Heart right ventricle (tissue), 16 donors: Measurements from ENCODE around the gene EIF4G1. TPM values are rescaled to one million over a fixed set of nuclear protein-coding genes. Genes with fewer than 3 reads are reported as not detected.

Source experiments
- ATAC-seq, 8 donors: fragments of 200-7000 bp; cut with Tn5 transposase; one replicate each; pipeline ENCODE4 v1.9.1; 2020; ENCODE audit warnings: mild to moderate bottlenecking in 8 of 8, moderate library complexity in 8 of 8, moderate number of reproducible peaks in 1 of 8
- DNase-seq, 2 donors: peaks; one replicate each; pipeline ENCODE4 v3.0.0-alpha.2; 2020
- H3K27ac ChIP-seq, 10 donors: fragments of 200-600 bp; sonication (generic) in 2 of 10; one replicate each; pipeline versions ENCODE4 v1.5.0 to v1.8.0; 2020 to 2022; ENCODE audit warnings: mild to moderate bottlenecking in 3 of 10
- H3K27me3 ChIP-seq, 7 donors: fragments of 200-600 bp; one replicate each; pipeline ENCODE4 v1.8.0; 2021 to 2022; ENCODE audit warnings: mild to moderate bottlenecking in 2 of 7
- H3K36me3 ChIP-seq, 9 donors: fragments of 200-600 bp; sonication (generic) in 1 of 9; one replicate each; pipeline versions ENCODE4 v1.5.0 to v1.8.0; 2020 to 2022; ENCODE audit warnings: mild to moderate bottlenecking in 2 of 9
- H3K4me1 ChIP-seq, 9 donors: fragments of 200-600 bp; sonication (generic) in 1 of 9; one replicate each; pipeline versions ENCODE4 v1.5.0 to v1.8.0; 2020 to 2022; ENCODE audit warnings: mild to moderate bottlenecking in 4 of 9
- H3K4me3 ChIP-seq, 10 donors: fragments of 200-600 bp; sonication (generic) in 2 of 10; one replicate each; pipeline versions ENCODE4 v1.5.0 to v1.8.0; 2020 to 2022; ENCODE audit warnings: mild to moderate bottlenecking in 7 of 10, moderate library complexity in 2 of 10
- H3K9me3 ChIP-seq, 11 donors: fragments of 200-600 bp in 10 of 11; sonication (generic) in 2 of 11; one replicate each; pipeline versions ENCODE4 v1.5.0 to v1.8.0; 2013 to 2022; ENCODE audit warnings: mild to moderate bottlenecking in 2 of 11, control low read depth in 1 of 11, moderate library complexity in 1 of 11
- WGBS, 2 donors: extraction: QIAGEN DNeasy Blood & Tissue Kit; methylation state at CpG; one replicate each; pipeline ENCODE4 v1.1.7; 2013; ENCODE audit warnings: inconsistent platforms in 1 of 2; 5-methylcytosine and 5-hydroxymethylcytosine counted together
- intact Hi-C, 10 donors: fragments of 100-400 bp; cut with DNase I; formaldehyde crosslinking; loops; one replicate each; pipeline versions ENCODE4 v1.11.1 to v1.14.2; 2022
- polyA plus RNA-seq, 2 donors: library from polyadenylated mRNA; stranded (reverse); fragments of 200-250 nt; gene quantifications; one replicate each; pipeline ENCODE4 v1.2.3, GENCODE V29; 2013
- total RNA-seq, 10 donors: library from RNA; stranded (reverse); fragmentation: NEBNext Ultra II Directional in 3 of 10; extraction: Animal tissue kit (Norgen Biotek cat#: 25700) in 3 of 10; gene quantifications; one replicate each; pipeline versions ENCODE4 v1.2.1 to v1.2.4, GENCODE V29; 2021 to 2023
- TF ChIP-seq, protein P1 (sequence below), 9 donors: fragments of 200-600 bp; sonication (generic) in 2 of 9; IDR thresholded peaks; one replicate each; pipeline versions ENCODE4 v1.5.0 to v1.8.0; 2021 to 2022; ENCODE audit warnings: antibody characterized with exemption in 9 of 9, mild to moderate bottlenecking in 5 of 9, moderate library complexity in 1 of 9
- donor health status: Arrhythmogenic right ventricular cardiomyopathy.
- donor health status: ischemic (EF 13 %, LVEDD 7.1; RV severe dilation, severe dysfunction).
- donor health status: healthy with polysubstance abuse.
- donor health status: DM: no; HTN: yes; CAD: no.
- donor health status: DM: no; HTN: no; CAD: no.
- donor health status: ischemic (EF 25% LVEDD 6.9; RV normal size, moderate dysfunction).
- donor health status: ischemic (EF 25% LVEDD 5.7; RV mildly dilated, moderate dysfunction).
- donor health status: healthy.
- donor health status: DM: yes; HTN: yes; CAD: no.
- donor health status: Ischemic cardiomyopathy.
- donor health status: ischemic (EF 35%, LVEDD 5.7; RV mildly dilated, moderate dysfunction).
- donor health status: nonischemic (EF 11% LVEDD 7.7; RV severe dilation, severe dysfunction).
- donor health status: DM: yes; HTN: yes; CAD: no.
- donor health status: PGD.
- donor health status: ischemic (EF 29% LVEDD 5.4; RV normal size, mild dysfunction).
- donor health status: nonischemic (EF 23%, LVEDD 6.1; RV moderate dilation, normal function).

EIF4G1 gene
- total and polyA plus RNA-seq, 12 donors = 142 to 316 (median 209) TPM

DNA sequence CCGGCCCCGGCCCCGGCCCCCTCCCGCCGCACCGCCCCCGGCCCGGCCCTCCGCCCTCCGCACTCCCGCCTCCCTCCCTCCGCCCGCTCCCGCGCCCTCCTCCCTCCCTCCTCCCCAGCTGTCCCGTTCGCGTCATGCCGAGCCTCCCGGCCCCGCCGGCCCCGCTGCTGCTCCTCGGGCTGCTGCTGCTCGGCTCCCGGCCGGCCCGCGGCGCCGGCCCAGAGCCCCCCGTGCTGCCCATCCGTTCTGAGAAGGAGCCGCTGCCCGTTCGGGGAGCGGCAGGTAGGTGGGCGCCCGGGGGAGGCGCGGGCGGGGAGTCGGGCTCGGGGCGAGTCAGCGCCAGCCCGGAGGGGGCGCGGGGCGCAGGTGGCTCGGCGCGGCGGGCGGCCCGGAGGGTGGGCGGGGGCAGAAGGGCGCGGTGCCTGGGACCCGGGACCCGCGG is 65.8 kb downstream of the EIF4G1 start:
- ATAC-seq = peak in 6 of 8 donors; percentile 41 to 62 (median 48)
- Histone ChIP-seq H3K27ac (peak overlapping the region in 6 of 10 donors; percentile 41 to 79 (median 68)), H3K27me3 (peaks cover 5 to 78% (median 62%) of the 10 kb centered on the region in 7 donors), H3K4me3 (peak overlapping the region; percentile 11 to 58 (median 54)), H3K9me3 (no peaks in the 10 kb centered on the region), H3K4me1 (peaks cover 7 to 40% (median 21%) of the 10 kb centered on the region in 9 donors), H3K36me3 (peaks cover 0 to 15% (median 0%) of the 10 kb centered on the region in 9 donors)
- intact Hi-C loops = loop anchor here in 1 of 10 donors (10.0 kb wide), 1 partner anchor 395 kb away; no protein-coding TSS in a partner anchor
- TF ChIP-seq, protein P1, sequence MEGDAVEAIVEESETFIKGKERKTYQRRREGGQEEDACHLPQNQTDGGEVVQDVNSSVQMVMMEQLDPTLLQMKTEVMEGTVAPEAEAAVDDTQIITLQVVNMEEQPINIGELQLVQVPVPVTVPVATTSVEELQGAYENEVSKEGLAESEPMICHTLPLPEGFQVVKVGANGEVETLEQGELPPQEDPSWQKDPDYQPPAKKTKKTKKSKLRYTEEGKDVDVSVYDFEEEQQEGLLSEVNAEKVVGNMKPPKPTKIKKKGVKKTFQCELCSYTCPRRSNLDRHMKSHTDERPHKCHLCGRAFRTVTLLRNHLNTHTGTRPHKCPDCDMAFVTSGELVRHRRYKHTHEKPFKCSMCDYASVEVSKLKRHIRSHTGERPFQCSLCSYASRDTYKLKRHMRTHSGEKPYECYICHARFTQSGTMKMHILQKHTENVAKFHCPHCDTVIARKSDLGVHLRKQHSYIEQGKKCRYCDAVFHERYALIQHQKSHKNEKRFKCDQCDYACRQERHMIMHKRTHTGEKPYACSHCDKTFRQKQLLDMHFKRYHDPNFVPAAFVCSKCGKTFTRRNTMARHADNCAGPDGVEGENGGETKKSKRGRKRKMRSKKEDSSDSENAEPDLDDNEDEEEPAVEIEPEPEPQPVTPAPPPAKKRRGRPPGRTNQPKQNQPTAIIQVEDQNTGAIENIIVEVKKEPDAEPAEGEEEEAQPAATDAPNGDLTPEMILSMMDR (IDR thresholded peaks at IDR 0.05) = no peak
- DNase-seq = peak; percentile 69 to 80
- 1% methylated on average over 28 to 55 of the region's 62 CpGs for WGBS, 2 donors

DNA sequence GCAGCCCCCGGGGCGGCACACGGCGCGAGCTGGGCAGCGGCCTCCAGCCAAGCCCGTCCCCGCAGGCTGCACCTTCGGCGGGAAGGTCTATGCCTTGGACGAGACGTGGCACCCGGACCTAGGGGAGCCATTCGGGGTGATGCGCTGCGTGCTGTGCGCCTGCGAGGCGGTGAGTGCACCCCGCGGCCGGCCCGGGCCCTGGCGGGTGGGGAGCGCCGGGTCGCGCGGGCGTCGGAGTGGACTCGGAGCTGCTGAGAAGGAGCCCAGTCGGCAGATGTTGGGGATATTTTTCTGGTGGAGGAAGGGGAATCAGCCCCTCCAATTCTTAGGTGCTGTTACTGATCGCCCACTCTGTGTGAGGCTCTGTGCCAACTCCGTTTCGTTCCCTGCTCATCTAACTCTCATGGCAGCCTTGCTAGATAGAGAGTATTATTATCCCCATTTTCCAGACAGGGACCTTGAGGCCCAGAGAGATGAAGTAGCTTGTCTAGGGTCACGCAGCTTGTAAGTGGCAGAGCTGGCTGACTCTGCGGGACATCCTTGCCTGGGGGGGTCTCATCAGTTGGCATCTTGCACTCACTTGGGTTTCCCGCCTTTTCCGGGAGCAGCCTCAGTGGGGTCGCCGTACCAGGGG is 66.3 kb downstream of the EIF4G1 start:
- TF ChIP-seq, protein P1 (IDR thresholded peaks at IDR 0.05) = no peak
- Histone ChIP-seq H3K36me3 (peaks cover 0 to 15% (median 0%) of the 10 kb centered on the region in 9 donors), H3K27ac (peak overlapping the region in 9 of 10 donors; percentile 31 to 79 (median 64)), H3K4me1 (peaks cover 7 to 40% (median 21%) of the 10 kb centered on the region in 9 donors), H3K4me3 (peak overlapping the region; percentile 11 to 58 (median 54)), H3K27me3 (peaks cover 5 to 75% (median 56%) of the 10 kb centered on the region in 7 donors), H3K9me3 (no peaks in the 10 kb centered on the region)
- DNase-seq (no peak), ATAC-seq (no peak)
- 3 to 4% methylated on average over 42 of the region's 42 CpGs for WGBS, 2 donors
- intact Hi-C loops = loop anchor here in 1 of 10 donors (10.0 kb wide), 1 partner anchor 394 kb away; no protein-coding TSS in a partner anchor

DNA sequence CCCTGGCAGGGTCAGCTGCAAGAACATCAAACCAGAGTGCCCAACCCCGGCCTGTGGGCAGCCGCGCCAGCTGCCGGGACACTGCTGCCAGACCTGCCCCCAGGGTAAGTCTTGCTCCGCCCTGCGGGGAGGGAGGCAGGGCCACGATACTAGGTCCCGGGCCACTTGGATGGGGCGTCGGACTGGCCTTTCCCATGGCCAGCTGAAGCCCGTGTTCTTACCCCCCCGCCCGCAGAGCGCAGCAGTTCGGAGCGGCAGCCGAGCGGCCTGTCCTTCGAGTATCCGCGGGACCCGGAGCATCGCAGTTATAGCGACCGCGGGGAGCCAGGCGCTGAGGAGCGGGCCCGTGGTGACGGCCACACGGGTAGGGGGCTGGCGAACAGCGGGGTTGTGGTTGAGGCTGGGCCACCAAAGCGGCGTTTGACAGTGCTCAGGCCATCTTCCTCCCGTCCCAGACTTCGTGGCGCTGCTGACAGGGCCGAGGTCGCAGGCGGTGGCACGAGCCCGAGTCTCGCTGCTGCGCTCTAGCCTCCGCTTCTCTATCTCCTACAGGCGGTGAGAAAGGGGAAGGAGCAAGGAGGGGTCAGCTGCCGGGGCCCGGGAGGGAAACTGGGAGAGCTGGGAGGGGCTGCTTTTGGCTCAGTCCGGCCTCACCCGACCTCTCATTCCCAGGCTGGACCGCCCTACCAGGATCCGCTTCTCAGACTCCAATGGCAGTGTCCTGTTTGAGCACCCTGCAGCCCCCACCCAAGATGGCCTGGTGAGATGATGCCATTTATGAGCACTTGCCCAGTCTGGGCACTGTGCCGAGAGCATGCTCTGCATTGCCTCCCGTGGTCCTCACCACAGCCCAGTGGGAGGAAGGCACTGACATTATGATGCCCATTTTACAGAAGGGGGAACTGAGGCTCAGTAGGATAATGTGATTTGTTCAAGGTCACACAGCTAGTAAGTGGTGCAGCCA is 67.1 kb downstream of the EIF4G1 start:
- intact Hi-C loops = loop anchor here in 1 of 10 donors (10.0 kb wide), 1 partner anchor 393 kb away; no protein-coding TSS in a partner anchor
- H3K36me3 ChIP-seq = peaks cover 0 to 23% (median 0%) of the 10 kb centered on the region in 9 donors
- H3K27me3 ChIP-seq = peaks cover under 1 to 75% (median 55%) of the 10 kb centered on the region in 7 donors
- peaks cover 7 to 40% (median 21%) of the 10 kb centered on the region in 9 donors for H3K4me1 ChIP-seq
- TF ChIP-seq, protein P1 (IDR thresholded peaks at IDR 0.05) = no peak
- H3K4me3 ChIP-seq = peak overlapping the region in 9 of 10 donors; percentile 34 to 58 (median 55)
- ATAC-seq (peak; percentile 25 to 58 (median 48)), DNase-seq (peak in 1 of 2 donors; percentile 65)
- WGBS, 2 donors = 10 to 11% methylated on average over 55 of the region's 55 CpGs
- H3K27ac ChIP-seq = peak overlapping the region in 9 of 10 donors; percentile 31 to 79 (median 64)
- no peaks in the 10 kb centered on the region for H3K9me3 ChIP-seq
